HG03025 (cell line): ENCODE data around the gene ABCC5.
"Not testable (repeated sequence)": the region's sequence is repeated elsewhere in the genome, so short reads cannot be mapped to it uniquely, and the experiment has no call there.

ENCODE experiments used
- ATAC-seq: cut with Tn5 transposase; IDR thresholded peaks from one replicate; pipeline ENCODE4 v1.9.1; 2021; ENCODE audit warnings: mild to moderate bottlenecking, moderate library complexity; ENCODE audit not compliant: unreplicated experiment, low FRiP score

The ABCC5 gene

DNA sequence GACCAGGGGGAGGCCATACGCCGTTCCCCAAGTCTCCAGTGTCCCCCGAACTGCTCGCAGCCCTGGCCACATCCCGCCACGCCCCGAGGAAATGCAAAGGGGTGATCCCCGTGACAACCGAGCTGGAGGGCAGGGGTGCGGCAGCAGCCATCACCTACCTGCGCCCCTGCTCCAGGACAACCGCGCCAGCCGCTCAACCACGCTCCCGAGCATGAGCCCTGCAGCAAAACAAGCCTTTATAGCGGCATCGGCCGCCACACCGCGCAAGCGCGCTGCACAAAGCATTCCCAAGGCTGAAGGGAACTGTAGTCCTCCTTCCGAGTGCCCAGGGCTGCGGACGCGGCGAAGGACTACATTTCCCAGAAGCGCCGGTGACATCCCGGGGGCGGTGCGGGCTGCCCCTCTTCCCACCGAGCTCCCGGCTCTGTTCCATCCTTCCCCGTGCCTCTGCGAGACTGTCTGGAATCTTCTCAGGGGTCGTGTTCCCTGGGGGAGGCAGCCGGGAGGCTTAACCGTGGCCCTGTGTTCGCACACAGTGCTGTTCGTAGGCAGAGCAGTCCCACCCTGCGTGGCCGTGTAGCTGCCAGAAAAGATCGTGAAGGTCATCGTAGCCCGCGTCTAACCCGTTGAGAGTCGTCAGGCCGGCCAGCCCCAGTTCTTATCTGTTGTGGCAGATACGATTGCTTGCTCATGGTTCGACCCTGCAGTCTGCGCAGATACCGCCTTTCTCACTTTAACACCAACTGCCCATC is at the start of gene ABCC5:
ABCC5 (minus strand) TSS at position 213 of the 752 bp plus-strand sequence. CDS start 3,492 bp downstream, outside the sequence.
- peak; percentile 94 for ATAC-seq

DNA sequence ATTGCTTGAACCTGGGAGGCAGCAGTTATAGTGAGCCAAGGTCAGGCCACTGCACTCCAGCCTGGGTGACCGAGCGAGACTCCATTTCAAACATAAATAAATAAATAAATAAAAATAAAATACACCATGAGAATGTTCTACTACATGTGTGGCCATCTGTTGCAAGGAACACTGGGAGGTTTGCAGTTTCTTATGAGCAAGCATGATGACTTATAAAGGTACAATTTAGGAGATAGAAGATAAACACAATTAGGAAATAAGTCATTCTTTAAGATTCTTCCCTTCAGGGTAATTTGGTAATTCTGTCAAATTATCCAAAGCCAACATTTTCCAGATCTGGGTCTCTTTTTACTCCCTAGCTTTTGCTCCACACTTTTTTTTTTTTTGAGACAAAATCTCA is 48.5 kb upstream of the ABCC5 start:
- ATAC-seq = no peak

DNA sequence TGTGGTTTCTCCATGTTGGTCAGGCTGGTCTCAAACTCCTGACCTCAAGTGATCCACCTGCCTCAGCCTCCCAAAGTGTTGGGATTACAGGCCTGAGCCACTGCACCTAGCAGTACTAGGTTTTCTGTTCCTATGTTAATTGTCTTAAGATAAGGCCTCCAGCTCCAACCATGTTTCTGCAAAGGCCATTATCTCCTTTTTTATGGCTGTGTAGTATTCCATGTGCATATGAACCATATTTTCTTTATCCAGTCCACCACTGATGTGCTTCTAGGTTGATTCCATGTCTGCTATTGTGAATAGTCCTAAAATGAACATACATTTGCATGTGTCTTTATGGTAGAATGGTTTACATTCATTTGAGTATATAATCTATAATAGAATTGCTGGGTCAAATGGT is 45.0 kb upstream of the ABCC5 start:
- ATAC-seq = no peak

DNA sequence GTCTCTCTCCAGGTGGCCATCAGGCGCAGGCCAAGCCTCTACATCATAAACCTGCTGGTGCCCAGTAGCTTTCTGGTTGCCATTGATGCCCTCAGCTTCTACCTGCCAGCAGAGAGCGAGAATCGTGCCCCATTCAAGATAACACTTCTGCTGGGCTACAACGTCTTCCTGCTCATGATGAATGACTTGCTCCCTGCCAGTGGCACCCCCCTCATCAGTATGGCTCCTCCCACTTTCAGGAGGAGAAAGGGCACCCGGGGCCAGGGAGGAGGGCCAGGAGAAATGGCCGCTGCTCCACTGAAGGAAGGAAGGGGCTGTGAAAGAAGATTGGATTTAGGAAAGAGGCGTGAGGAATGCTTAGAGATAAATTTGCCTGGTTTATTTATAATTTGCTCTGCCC is 41.7 kb upstream of the ABCC5 start:
- ATAC-seq = no peak

DNA sequence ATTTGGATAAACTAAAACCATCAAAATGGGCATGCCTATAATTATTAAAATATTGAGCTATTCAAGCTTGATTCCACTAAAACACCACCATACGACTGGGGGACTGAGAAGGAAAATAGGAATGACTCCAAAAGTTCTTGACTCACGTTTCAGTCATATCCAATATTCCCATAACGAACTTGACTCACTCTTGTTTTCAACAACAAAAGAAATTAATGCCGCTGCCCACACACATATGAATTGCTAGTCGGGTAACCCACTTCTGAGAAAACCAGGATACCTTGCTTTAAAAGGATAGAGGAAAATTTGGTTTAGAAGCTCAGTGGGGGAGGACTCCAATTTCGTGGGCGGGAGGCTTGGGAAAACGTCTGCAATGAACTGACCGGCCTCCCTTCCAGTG is 40.3 kb upstream of the ABCC5 start:
- no peak for ATAC-seq

DNA sequence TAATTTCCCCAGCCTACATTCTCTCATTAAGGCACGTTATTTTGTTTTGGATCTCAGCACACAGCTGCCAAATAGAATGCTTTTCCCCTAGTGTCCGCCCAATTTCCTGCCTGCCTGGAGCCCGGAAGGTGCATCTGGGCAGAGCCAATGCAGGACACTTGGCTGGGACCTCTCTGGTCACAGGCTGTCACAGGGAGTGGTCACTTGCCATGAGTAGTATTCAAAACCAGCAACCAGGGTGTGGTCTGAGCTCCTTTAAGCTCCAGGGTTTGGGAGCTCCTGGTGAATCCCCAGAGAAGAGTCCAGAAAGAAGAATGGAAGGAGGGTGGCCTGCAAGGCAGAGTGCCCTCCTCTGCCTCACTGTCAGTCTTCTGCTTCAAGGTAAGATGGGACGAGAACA is 35.1 kb upstream of the ABCC5 start, which contains the start of gene HTR3C:
HTR3C (plus strand) TSS at position 281 of the 400 bp plus-strand sequence; CDS start at position 315, 34 bp downstream.
- ATAC-seq = no peak

DNA sequence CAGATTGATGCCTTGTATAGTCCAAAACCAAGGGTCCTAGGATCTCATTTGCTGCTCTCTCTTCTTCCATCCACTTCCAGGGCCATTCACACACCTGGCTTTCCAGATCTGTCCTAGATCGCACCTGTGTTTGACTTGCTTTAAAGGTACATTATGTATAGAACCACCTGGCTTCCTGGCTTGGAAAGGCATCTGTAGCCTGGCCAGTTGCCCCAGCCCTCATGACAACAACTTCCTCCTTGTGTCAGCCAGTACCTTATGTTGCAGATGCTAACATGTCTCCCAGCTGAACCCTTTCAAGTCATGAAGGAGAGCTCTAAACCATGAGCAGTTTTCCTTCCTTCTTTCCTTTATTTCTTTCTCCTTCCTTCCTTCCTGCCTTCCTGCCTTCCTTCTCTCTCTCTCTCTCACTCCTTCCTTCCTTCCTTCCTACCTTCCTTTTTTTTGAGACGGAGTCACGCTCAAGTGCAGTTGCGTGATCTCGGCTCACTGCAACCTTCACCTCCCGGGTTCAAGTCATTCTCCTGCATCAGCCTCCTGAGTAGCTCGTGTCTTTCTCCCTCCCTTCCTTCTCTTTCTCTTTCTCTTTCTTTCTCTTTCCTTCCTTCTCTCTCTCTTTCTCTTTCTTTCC is 32.6 kb upstream of the ABCC5 start:
- ATAC-seq = no peak

DNA sequence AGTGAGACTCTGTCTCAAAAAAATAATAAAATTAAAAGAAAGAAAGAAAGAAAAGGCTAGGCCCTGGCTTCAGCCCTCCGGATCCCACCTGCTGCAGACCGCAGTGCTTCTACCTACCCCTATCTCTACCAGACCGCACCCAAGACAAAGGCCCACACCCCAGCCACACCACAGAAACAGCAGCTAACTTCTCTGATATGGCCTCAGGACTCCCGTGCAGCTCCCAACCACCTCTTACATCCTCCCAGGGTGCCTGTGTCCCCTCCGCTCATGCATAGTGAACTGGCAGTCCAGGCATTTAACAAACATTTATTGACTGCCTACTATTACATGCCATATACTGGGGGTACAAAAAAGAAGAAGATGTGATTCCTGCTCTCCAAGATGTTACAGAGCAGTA is 28.3 kb upstream of the ABCC5 start:
- no peak for ATAC-seq

DNA sequence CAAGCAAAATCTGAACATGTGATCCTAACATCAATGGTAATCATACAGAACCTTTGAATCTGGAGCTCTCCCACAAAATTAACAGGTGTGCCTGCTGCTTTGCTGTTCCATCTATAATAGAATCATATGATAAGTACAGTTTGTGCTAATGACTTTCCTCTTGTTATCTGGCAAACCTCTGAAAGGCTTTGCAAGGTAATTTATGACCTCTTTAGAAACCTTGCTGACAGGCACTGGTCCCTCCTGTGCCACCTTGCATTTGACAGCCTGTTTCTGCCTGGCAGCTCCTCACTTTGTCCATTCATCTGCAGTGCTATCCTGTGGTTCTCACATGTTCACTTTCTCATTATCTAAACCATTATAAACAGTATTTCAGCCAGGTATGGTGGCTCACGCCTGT is 24.9 kb upstream of the ABCC5 start:
- no peak for ATAC-seq

DNA sequence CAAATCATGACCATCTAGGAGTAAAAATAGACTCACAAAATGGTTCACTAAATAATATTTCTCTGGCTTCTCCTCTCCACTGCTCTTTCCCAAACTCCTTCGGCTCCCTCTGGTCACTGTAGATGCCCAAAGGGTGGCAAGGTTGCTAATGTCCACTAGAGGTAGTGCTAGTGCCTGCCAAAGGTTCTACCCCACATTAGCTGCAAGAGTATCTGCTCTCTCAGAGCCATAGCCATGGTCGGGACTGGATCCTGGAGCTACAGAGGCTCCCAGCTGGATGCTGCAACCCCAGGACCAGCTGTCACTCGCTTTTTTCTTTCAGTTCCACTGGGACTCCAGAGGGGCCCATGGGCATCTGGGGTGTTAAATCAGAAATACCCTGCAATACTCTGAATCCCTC is 22.3 kb upstream of the ABCC5 start:
- ATAC-seq = no peak

DNA sequence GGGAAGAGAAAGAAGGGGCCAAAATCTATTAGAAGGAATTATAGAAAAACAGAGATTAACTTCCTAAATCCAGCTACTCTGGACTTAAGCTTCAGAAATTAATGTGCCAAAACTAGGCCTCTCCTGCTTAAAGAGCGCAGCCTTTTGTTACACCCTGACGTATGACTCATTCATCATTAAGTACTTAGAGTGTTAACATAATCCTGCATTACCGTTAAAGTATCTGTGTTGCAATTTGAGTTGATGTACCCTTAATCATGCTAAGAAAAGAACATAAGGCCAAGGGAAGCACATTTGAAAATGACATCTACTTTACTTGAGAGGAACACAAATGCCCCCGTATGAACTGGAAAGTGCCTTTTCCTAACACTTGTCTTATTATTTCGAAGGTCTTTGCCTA is 21.7 kb upstream of the ABCC5 start:
- no peak for ATAC-seq

DNA sequence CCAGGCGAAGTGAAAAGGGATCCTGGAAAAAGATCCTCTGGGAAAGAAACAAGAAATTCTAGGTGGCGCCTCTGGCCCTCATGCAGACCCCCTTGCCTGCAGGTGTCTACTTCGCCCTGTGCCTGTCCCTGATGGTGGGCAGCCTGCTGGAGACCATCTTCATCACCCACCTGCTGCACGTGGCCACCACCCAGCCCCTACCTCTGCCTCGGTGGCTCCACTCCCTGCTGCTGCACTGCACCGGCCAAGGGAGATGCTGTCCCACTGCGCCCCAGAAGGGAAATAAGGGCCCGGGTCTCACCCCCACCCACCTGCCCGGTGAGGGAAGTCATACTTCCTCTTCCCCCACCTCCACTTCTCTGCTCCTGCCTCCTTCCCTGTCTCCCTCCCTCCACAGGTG is 20.6 kb upstream of the ABCC5 start:
- ATAC-seq = not testable (repeated sequence)

DNA sequence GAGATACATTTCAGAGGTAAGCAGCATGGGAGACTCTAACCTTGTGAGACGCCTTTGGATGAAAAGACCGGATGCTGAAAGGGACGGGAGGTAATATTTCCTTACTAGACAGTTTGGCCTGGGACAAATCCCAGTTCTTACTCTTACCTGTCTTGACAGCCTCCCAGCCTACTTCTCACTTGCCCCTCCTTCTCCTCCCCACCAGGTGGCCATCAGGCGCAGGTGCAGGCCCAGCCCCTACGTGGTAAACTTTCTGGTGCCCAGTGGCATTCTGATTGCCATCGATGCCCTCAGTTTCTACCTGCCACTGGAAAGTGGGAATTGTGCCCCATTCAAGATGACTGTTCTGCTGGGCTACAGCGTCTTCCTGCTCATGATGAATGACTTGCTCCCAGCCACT is 20.1 kb upstream of the ABCC5 start:
- no peak for ATAC-seq

DNA sequence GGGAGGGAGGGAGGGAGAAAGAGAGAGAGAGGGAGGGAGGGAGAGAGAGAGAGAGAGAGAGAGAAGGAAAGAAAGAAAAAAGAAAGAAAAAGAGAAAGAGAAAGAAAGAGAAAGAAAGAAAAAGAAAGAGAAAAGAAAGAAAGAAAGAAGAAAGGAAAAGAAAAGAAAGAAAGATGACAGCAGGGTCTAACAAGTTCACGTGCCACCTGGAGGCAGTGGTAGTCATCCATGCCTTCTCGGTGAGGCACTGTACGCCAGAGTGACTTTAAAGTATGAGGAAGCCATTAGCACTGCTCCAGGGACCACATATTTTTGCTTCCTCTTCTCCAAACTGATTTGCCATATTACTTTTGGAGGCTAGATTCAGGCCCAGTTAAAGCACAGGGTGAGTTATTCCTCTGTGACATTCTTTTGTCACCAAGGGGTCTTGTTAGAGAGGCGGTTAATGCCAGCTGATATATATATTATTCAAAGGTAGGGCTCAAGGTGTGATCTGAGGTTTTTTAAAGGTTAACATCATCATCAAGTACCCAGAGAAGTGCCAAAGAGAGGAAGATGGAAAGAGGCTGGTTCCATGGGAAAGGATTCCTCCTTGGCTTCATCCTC is 13.6 kb upstream of the ABCC5 start, which contains the start of gene HTR3D:
HTR3D (plus strand) TSS at position 556 of the 606 bp plus-strand sequence; CDS start at position 556, 0 bp downstream.
- no peak for ATAC-seq

DNA sequence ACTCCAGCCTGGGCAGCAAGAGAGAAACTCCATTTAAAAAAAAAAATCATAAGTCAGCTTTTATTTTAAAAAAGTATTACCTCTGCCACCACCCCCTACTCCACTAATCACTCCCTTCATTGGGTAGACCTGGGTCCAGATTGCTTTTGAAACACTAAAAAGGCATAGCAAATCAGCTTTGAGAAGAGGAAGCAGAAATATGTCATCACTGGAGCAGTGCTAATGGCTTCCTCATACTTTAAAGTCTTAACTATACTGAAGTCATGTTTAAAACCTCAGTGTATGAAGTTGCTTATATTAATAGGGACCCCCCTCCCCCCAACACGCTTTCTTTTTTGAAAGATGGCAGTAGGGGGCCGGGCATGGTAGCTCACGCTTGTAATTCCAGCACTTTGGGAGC is 12.9 kb upstream of the ABCC5 start:
- no peak for ATAC-seq

DNA sequence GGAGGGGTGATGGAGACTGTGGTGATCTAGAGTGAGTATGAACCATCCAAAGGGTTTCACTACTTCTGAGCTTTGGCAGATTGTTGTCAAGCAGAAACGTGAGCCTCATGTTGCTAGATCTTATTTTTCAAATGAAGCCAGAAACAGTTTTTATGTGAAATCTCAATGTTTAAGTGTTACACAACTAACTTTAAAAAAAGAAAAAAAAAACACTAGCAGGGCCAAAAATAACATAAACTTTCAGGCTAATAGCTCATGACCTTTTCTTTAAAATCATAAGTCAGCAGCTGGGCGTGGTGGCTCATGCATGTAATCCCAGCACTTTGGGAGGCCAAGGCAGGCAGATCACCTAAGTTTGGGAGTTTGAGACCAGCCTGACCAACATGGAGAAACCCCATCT is 11.8 kb upstream of the ABCC5 start:
- ATAC-seq = no peak

DNA sequence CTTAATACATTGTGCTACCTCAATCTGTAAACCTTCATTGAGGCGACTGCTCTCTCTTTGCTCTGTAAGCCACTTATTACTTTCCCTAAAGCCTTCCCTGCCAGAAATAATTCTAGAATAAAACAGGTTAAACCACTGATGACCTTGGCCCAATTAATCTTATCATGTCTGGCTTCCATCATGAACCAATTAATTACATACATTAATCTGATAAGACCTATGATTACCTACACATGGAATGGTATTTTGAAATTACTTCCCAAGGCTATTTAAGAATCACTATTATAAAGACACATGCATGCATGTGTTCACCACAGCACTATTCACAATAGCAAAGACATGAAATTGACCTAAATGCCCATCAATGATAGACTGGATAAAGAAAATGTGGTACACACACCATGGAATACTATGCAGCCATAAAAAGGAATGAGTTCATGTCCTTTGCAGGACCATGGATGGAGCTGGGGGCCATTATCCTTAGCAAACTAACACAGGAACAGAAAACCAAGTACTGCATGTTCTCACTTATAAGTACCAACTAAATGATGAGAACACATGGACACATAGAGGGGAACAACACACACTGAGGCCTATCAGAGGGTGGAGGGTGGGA is 10.7 kb upstream of the ABCC5 start:
- ATAC-seq = not testable (repeated sequence)

DNA sequence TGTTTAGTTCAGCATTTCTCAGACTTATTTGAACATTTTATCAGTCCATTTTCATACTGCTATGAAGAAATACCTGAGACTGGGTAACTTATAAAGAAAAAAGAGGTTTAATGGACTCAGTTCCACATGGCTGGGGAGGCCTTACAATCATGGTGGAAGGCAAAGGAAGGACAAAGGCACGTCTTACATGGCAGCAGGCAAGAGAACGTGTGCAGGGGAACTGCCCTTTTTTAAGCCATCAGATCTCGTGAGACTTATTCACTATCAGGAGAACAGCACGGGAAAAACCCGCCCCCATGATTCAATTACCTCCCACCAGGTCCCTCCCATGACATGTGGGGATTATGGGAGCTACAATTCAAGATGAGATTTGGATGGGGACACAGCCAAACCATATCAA is 7.6 kb upstream of the ABCC5 start:
- not testable (repeated sequence) for ATAC-seq

DNA sequence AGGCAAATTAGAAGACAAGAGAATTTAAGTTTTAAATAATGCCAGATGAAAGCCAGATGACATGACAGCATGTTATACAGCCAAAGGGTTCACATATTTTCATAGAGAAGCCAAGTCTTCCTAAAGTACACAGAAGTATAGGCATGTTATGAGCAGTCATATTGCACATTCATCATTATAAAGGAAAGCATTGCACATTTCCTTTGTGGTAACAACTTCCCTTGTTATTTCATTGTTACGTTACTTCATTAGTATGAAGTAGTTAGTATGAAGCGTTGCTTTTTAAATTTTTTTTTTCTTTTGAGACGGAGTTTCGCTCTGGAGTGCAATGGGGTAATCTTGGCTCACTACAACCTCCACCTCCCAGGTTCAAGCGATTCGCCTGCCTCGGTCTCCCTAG is 4.6 kb upstream of the ABCC5 start:
- no peak for ATAC-seq

DNA sequence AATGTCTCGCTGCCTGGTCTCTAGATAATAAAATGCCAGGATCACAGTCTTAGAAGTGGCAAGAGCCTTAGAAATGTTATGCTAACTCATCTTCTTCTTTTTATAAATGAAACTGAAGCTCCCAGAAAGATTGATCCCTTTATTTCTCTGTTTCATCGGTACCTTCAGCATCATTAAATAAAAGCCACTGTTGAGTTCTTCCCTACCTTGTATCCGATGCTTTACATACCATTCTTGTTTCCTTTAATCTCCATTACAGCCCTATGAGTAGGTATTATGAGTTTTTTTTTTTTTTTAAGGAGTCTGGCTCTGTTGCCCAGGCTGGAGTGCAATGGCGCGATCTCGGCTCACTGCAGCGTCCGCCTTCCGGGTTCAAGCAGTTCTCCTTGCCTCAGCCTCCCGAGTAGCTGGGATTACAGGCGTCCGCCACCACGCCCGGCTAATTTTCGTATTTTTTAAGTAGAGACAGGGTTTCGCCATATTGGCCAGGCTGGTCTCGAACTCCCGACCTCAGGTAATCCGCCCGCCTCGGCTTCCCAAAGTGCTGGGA is 815 bp upstream of the ABCC5 start:
- no peak for ATAC-seq
